Measurements from ENCODE around the gene SPRTN. TPM values are rescaled to one million over a fixed set of nuclear protein-coding genes. Genes with fewer than 3 reads are reported as not detected.

Gene SPRTN
- 10.9 TPM for total RNA-seq

GRCh38 chr1:231338270-231339128, at the start of gene SPRTN:
SPRTN (plus strand) TSS chr1:231338293; CDS start chr1:231338384, 91 bp downstream.
- DNase-seq (ENCODE audit: low spot score) = no peak

GRCh38 chr1:231295938-231296337, 42.2 kb upstream of the SPRTN start:
- no peak for DNase-seq (ENCODE audit: low spot score)

DNA sequence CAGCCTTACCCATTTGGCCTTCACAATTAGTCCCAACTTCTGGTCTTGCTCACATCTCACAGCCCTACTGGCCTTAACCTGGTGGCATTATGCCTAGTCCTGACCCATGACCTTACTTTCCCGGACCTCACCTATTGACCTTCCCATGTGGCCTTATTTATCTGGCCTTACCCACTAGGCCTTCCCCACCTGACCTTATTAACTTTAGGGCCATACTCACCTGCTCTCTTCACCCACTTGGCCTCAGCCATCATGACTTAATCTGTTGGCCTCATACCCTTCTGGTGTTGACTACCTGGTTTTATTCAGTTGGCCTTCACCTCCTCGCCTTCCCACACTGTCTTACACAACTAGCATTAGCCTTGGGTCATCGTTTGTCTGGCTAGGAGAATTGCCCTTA, 36.1 kb upstream of the SPRTN start:
- DNase-seq (ENCODE audit: low spot score) = no peak

DNA sequence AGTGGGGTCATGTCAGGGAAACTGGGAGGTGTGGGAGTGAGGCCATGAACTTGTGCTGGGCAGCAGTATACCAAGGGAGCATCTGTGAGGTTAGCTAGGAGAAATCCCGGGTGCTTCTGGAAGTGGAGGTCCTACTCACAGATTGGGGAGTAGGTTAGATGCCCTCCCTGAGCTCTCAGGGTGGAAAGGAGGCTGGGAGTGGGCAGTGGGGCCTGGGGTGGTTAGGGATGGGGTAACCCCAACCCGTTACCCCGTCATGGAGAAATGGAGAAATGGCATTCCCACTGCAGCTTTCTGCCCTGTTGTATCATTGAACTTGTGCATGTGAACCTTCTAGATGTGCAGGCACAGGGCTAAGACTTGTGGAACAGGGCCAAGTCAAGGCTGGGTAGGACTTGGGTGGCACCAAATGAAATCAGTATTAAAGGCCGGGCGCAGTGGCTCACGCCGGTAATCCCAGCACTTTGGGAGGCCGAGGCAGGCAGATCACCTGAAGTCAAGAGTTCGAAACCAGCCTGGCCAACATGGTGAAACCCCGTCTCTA, 27.6 kb upstream of the SPRTN start:
- DNase-seq (ENCODE audit: low spot score) = peak; percentile 10

DNA sequence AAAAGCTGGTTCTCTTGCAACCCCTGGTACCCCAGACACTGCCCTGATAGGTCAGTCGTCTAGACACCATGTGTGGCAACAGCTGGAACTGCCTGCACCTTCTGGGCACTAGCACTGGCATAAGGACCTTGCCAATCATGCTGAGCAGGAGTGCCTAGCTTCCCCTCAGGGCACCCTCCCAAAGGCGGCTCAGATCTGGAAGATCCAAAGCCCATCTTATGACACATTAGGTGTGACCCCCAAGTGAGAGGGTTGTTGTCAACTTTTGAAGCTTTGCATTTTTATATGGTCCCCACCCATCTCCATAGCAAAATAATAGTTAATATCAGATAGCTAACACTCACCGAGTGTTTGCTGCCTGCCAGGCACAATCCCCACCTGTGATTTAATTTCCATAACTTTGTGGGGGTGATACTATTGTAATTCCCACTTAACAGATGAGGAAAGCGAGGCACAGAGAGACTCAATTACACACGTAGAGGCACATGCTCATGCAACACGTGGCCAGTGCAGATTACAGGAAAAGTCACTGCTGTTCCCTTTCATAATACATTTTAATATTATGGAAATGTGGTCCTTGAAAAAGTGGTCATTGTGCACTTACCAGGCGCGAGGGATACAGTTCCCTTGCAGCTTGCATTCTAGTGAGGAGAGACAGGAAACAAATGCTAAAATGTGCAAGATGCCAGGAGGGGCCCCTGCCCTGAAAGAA, 26.2 kb upstream of the SPRTN start:
- DNase-seq (ENCODE audit: low spot score) = peak; percentile 12

DNA sequence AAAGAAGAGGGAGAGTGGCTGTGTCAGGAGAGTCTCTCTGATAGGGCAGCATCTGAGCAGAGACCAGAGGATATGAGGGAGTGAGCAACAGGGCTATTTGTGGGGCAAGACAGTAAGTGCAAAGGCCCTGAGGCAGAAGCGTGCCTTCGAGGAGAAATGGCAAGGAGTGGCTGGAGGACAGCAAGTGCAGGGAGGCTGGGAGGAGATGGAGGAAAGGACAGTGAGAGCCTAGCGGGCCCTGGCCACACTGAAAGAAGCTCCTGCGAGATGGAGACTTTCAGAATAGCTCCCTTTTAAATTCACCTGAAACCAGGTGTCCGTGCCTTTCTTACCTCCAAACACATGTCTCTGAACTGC, 25.7 kb upstream of the SPRTN start:
- DNase-seq (ENCODE audit: low spot score) = peak; percentile 32

DNA sequence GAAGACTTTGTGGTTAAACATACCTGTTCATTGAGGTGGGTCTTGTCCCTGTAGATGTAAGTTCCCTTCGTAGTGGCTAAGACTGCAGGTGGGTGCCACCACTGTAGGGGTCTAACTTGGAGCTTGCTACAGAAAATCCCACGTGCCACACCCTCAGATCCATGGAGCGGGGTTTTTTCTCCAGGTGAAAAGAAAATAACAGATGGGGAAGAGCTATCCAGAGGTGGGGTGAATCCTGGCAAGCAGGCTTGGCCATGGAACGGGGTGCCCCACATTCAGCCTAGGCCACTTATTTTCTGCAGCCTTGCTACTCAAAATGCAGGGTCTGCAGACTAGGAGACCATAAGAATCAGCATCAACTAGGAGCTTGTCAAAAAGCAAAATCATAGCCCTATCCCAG, 24.4 kb upstream of the SPRTN start:
- DNase-seq (ENCODE audit: low spot score) = peak; percentile 18

DNA sequence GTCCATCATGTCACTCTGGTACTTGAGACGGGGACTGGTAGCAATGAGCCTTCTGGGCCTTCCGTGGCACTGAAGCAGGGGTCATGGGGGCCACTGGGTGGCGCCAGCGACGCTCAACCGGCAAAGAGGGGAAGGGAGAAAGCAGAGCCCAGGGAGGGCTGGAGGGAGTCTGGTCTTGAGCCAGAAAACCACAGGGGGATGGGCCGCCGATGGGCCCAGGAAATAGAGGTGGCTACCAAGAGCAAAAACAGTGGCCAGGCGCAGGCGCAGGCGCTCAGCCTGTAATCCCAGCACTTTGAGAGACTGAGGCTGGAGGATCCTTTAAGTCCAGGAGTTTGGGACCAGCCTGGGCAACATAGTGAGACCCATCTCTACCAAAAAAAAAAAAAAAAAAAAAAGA, 22.2 kb upstream of the SPRTN start:
- peak; percentile 37 for DNase-seq (ENCODE audit: low spot score)

GRCh38 chr1:231317306-231318014, 20.6 kb upstream of the SPRTN start:
- no peak for DNase-seq (ENCODE audit: low spot score)

DNA sequence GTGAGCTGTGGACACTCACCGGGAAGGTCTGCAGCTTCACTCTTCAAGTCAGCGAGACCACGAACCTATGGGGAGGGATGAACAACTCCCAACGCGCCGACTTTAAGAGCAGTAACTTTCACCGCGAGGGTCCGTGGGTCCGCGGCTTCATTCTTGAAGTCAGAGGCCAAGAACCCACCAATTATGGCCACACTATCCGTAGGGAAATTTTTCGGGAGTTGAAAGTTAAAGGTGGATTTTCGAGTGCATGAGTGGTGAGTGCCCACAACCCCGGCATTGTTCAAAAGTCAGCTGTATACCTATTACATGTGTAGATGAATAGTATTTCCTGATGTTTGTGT, 20.1 kb upstream of the SPRTN start:
- no peak for DNase-seq (ENCODE audit: low spot score)

- no peak for DNase-seq (ENCODE audit: low spot score)
Measured at GRCh38 chr1:231318568-231318967, 19.5 kb upstream of the SPRTN start.

DNA sequence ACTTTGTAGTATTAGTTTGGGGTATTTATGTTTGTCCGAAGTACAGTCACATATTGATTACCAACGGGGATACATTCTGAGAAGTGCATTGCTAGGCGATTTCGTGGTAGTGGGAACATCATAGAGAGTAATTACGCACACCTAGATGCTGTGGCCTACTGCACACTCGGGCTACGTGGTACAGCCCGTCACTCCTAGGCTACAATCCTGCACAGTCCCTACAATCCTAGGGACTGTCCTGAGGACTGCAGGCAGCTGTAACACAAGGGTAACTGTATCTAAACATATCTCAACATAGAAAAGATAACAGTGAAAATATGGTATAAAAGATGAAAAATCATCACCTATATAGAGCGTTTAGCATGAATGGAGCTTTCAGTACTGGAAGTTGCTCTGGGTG, 19.0 kb upstream of the SPRTN start:
- DNase-seq (ENCODE audit: low spot score) = no peak

DNA sequence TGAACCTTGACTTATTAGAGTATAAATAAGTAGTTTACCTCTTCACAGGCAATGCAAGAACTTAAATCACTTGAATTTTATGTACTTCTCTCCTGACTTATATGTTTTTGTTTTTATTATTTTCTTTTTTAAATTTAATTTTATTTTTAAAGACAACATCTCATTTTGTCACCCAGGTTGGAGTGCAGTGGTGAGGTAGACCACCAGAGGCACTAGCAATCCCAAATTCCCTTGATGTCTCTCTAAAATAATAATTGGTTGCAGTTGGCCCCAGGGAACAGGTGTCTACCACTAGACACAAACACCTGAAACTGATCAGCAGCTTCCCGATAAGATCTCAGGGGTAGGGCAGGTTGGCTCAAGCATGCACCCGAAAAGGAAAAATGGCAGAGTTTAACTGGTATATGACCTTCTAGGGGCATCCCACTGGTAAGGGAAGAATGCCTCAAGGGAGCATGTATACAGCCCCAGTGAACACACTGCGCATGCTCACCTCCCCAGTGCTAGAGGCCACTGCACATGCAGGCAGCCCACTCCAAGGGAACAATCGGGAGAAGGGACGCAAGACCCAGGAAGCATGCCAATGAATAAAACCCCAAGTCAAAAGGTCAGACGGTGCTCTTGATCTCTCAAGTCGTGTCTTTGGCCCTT, 15.1 kb upstream of the SPRTN start:
- no peak for DNase-seq (ENCODE audit: low spot score)

GRCh38 chr1:231324660-231325059, 13.4 kb upstream of the SPRTN start:
- no peak for DNase-seq (ENCODE audit: low spot score)

DNA sequence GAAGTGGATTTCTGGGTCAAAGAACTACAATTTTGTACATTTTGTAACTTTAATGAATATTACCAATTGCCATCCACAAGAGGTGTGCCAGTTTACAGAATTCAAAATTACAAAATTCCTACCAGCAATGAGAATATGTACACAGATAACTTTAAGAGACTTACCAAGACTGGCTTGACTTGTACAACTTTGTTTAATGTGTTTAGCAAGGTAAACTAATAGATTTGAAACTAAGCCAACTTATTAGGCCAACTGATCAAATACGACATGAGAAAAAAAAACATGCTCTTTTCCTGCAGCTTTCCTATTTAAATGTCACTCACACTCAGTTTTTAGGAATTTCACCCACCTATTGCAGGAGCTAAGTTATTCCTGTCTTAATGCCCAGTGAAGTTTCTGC, 11.8 kb upstream of the SPRTN start:
- no peak for DNase-seq (ENCODE audit: low spot score)

GRCh38 chr1:231327617-231328016, 10.5 kb upstream of the SPRTN start:
- no peak for DNase-seq (ENCODE audit: low spot score)

DNA sequence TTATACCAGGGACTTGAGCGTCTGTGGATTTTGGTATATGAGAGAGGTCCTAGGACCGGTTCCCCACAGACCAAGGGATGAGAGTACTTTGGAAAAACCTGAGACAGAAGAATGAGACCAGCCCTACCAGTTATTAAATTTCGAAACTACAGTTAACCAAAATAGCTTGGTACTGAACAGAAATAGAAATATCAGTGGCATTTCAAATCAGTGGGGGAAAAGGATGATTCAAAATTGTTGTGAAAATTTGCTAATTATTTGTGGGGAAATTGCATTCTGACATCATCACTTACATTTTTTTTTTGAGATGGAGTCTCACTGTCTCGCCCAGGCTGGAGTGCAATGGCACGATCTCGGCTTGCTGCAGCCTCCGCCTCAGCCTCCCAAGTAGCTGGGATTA, 8.6 kb upstream of the SPRTN start:
- no peak for DNase-seq (ENCODE audit: low spot score)

GRCh38 chr1:231332761-231333160, 5.3 kb upstream of the SPRTN start:
- DNase-seq (ENCODE audit: low spot score) = no peak

DNA sequence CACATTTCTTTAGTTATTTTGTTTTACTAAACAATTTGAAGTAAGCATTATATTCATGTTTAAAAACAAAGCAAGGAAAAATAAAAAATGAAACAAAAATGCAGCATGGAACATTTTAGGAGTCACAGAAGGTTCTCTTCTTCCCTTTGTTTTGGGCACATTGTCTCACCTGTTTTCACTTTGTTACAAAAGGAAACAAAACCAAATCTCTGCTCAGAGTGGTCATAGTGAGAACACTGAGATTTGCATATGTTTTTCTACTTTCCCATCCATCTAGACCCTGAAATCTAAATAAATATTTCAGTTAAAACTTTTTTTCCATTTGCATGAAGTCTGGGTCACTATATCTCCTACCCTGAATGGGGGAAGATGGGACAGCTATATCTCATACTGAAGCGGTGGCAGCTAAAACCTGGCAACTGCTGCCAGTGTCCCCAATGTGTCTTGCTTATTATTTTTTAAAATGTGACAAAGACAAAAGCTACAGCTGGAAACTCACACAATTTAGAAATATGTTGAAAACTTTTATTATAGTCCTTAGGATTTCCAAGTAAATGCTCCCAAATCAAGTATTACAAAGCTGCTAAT, 3.9 kb upstream of the SPRTN start:
- no peak for DNase-seq (ENCODE audit: low spot score)

- DNase-seq (ENCODE audit: low spot score) = no peak
Measured at GRCh38 chr1:231334952-231335351, 3.1 kb upstream of the SPRTN start.
